ENCODE measurements around the gene PAX4. TPM values are rescaled to one million over a fixed set of nuclear protein-coding genes. Genes with fewer than 3 reads are reported as not detected.

PAX4 gene, protein sequence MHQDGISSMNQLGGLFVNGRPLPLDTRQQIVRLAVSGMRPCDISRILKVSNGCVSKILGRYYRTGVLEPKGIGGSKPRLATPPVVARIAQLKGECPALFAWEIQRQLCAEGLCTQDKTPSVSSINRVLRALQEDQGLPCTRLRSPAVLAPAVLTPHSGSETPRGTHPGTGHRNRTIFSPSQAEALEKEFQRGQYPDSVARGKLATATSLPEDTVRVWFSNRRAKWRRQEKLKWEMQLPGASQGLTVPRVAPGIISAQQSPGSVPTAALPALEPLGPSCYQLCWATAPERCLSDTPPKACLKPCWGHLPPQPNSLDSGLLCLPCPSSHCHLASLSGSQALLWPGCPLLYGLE
- not detected in 2 replicates for total RNA-seq

DNA sequence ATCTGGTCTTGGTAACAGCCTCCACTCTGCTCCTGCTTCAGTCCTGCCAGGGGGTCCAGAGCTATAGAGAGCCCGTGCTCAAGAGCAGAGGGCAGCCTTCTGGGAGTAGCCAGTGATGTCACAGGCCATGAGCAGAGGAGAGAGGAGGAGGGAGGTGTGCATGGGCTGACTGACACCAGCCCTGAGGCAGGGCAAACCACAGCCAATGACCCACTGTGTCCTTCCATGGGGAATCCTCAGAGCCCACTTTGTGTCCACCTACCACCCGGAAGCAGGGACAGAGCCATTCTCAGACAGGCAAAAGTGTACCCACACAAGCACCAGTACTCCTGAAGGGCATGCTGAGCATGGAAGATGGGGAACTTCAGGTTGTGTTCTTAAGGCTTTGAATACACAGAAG, at the start of gene PAX4:
Gene PAX4, minus strand, starts transcription at position 101 of the 400 bp plus-strand sequence. CDS start 2,214 bp downstream, outside the sequence.
- no peak for DNase-seq (ENCODE audit: extremely low read depth, low read depth, low spot score)

DNA sequence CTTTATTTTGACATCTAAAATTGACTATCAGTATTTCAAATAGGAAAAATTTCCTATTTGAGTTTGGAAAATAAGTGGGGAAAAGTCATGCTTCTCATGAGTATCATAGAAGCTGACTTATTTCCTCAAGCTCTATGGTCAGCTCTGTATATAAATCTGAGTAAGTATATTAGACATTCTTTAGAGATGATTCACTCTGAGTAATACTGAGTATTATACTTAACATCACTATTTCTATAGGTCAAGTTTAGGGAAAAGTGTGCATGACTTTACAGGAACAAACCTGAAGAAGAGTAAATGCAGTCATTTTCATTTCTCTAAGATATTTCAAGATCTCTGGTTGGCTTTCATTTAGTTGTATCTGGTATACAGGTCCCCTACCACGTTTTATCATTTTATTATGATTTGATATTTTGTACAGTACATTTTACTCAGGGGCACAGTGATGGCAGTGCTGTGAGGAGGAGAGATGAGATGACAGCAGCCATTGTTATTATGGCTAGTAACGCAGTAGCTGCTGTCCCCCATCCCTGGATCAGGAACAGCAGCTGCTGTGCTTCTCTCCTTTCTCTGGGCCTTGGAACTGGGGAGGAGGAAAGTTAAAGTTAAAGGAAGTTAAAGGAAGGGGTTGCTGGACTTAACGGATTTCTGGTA, 49.2 kb upstream of the PAX4 start:
- DNase-seq (ENCODE audit: extremely low read depth, low read depth, low spot score) = no peak

DNA sequence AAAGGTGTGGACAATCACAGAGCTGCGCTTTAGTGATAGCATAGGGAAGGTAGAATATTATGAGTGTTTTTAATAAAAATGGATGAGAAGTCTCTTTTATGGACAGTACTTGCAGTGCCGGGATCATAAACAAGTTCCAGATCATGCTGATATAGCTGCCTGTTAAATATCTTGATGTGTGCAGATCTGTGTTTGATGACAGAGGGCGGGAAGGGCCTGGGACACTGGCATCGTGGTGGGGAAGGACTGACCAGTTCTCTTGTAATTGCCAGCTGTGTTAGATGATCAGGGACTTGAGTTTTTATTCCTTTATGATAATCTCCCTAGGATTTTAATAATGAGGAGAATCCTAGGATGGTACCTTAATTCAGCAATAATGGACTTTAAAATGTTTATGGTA, 48.7 kb upstream of the PAX4 start:
- no peak for DNase-seq (ENCODE audit: extremely low read depth, low read depth, low spot score)

GRCh38 chr7:127665922-127666321, 48.0 kb upstream of the PAX4 start:
- DNase-seq (ENCODE audit: extremely low read depth, low read depth, low spot score) = no peak

DNA sequence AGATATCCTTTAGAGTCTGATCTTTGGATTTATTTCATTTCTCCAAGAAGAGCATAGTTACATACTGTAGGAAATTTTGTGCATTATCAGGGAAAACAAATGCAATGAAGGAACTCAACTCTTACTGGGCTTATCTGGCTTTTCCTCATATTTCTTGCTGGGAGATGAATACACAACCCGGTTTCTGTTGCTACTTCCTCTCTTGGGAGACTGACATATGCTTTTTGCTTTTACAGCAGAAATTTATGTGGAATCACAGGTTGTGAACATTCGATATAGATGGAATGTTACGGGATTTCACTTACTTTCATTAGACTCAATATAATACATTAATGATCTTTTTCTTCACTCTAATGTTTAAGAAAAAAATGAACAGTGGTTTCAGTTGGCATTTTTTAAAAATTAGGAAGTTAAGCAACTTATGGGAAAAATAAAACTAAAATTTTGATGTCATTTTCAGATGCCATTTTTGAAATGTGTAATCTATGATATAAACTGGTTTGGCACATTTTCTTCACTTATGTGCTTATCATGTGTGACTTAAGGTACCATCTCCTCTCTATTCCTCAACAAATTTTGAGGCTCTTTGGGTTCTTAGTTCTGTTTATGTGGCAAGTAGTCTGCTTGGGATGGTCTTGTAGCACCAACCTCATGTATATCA, 41.2 kb upstream of the PAX4 start:
- DNase-seq (ENCODE audit: extremely low read depth, low read depth, low spot score) = no peak

DNA sequence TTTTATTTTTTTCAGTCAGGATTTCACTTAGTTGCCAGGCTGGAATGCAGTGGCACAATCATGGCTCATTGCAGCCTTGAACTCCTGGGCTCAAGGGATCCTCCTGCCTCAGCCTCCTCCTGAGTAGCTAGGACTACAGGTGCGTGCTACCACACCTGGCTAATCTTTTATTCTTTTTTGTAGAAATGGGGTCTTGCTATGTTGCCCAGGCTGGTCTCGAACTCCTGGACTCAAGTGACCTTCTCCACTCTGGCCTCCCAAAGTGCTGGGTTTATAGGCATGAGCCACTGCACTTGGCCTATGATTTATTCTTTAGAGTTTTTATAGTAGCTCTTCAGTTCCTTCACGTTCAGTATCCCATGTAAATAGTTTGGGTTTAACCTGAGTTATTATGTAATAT, 39.6 kb upstream of the PAX4 start:
- DNase-seq (ENCODE audit: extremely low read depth, low read depth, low spot score) = no peak

DNA sequence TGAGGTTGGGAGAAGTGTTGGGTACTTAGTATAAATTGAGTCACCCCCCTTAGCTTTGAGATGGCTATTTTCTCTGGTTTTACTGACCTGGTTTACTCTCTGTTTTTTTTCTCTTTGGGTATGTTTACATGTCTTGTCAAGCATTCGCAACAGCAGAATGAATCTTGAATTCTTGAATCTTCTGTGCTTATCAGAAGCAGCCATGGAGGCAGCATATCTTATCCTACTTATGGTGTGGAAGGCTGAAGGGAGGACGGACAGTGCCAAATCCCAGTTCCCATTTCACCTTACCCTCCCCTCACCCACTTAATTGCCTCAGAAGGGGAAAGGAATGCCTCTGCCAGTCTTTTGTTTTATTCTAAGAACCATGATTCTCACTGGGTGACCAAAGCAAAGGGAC, 37.8 kb upstream of the PAX4 start:
- DNase-seq (ENCODE audit: extremely low read depth, low read depth, low spot score) = no peak

DNA sequence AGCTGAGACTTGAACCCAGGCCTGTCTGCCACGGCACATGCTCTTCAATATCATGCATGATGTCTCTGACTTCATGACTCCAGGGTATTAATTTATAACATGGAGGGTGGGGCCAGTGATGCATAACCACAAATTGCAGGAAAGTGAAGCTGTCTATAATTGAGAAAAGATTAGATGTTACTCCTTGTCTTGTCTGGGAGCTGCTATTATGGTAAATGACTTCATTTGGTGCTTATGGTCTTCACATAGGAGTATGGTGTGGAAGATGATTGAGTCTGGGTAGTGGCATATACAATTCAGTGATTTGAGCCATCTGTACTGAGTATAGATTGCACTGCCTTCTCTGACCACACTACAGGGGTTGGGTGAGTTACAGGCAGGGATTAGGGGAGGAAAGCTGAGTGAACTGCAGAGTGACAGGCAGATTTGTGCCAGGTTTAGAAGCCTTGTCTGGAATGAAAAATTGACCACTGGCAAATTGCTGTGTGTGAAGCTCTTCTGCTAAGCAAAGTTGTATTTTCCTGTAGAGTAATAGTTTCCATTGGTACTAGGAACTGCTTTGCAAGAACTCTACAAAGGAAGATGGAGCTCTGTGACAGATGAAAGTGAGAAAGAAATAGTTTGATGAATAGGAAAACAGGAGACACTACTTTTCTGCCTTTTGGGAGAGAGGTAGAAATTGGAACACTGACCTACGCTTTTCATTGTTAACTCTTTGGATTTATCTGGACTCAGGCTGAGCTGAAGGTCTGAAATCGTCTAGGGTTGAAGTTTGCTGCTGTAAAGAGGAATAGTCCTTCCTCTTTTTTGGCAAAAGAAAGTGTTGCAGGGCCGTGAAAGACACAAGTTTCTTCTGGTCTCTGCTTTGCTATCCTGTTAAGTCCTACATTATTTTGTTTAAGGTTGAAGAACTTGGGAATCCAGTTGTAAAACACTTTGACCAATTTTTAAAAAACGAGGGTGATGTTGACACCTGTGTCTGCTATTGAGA, 36.8 kb upstream of the PAX4 start:
- no peak for DNase-seq (ENCODE audit: extremely low read depth, low read depth, low spot score)

- DNase-seq (ENCODE audit: extremely low read depth, low read depth, low spot score) = no peak
These were observed 35.5 kb upstream of the PAX4 start for GRCh38 chr7:127653396-127653795.

GRCh38 chr7:127652333-127653248, 34.6 kb upstream of the PAX4 start:
- no peak for DNase-seq (ENCODE audit: extremely low read depth, low read depth, low spot score)

DNA sequence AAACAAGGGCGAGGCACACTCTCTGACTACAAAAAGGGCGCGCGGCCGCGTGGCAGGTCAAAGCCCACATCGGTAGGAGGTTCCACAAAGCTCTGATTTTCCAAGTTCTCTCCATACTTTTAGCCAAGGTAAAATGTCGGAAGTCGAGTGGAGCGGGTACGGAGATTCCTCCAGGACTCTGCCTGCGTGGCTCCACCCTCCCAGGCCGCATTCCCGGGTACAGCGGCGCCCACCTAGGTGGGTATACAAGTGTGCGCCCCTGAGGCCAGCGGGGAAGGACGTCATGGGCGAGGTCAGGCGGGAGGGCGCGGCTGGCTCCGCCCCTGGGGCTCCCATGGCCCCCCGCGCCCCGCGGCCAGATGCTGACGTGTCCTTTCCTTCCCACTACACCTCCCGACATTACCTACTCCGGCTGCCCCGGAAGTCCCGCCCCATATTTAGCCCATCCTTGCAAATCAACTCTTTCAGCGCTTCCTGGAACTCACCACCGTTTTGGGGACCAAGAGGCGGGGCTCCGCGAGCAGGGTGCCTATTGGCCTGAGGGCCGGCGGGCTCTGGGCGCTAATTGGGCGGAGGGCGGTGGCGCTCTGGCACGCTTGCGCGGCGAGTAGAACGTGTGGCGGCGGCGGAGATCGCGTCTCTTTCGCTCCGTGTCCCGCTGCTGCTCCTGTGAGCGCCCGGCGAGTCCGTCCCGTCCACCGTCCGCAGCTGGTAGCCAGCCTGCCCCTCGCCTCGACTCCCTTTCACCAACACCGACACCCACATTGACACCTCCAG, 33.8 kb upstream of the PAX4 start, which contains the start of gene SND1:
Gene SND1, plus strand, starts transcription at position 639 of the 777 bp plus-strand sequence. CDS start 180 bp downstream, outside the sequence.
- peak; percentile 86 for DNase-seq (ENCODE audit: extremely low read depth, low read depth, low spot score)

DNA sequence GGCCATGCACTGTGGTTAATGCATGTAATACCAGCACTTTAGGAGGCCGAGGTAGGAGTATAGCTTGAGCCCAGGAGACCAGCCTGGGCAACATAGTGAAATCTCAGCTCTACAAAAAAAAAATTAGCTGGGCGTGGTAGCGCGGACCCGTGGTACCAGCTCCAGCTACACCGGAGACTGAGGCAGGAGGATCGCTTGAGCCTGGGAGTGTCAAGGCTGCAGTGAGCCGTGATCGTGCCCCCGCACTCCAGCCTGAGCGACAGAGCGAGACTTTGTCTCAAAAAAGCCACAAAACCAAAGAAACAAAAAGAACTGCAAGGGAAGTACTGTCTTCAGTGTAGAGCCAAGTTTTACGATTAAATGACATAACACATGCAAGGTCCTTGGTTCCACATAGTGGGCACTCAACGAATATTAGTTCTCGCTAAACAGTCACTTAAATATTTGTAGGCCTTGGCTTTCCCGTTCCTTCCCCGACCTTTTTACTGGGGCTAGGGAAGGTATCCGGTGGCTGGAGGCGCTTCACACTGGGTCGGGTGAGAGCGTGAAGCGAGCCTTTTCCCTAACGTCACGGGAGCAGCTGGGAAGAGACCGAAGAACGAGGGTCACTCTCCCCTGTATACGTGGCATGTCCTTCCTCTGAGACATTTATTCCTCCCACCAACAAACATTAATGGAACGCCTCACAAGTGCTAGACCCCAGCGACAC, 33.1 kb upstream of the PAX4 start:
- peak; percentile 18 for DNase-seq (ENCODE audit: extremely low read depth, low read depth, low spot score)

DNA sequence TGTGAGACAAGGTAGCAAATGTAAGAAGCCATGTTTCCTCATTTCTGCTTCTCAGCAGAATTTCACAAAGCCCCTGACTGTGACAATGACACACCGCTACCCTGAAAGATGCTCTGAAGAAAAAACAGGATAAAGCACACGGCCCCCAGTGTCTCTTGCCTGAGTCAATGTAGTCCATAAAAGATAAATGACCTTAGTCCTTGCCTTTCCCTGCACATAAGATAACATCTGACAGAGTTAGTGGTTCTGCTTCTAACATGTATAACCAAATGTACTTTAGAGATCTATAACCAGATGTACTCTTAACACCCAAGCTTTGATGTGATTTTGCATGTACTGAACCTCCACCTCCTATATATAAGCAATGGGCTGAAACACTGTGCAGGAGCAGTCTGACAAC, 31.0 kb upstream of the PAX4 start:
- no peak for DNase-seq (ENCODE audit: extremely low read depth, low read depth, low spot score)

DNA sequence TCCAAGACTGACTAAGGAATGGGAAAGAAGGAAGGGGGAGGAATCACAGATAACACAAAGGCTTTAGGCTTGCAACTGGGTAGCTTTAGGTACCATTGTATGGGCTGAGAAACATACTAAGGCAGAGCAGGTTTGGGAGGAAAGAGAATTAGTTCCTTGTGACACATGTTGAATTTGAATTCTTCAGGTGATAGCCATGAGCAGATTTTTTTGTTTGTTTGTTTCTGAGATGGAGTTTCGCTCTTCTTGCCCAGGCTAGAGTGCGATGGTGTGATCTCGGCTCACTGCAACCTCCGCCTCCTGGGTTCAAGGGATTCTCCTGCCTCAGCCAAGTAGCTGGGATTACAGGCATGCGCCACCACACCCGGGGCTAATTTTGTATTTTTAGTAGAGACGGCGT, 29.7 kb upstream of the PAX4 start:
- DNase-seq (ENCODE audit: extremely low read depth, low read depth, low spot score) = no peak

DNA sequence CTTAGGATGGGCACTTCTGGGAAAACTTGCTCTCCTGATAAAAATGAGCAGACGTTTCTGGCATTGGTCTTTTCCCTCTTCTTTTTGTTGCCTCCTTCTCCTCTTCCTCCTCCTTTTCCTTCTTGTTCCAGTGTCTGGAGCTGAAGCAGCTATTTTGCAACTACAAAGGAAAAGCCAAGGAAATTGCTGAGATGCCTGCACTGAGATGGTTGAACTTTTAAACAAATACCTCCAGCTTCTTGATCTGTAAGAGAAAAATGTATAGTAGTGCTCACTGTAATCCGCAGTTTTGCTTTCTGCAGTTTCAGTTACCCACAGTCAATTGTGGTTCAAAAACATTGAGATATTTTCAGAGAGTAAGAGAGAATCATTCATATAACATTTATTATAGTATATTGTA, 26.5 kb upstream of the PAX4 start:
- no peak for DNase-seq (ENCODE audit: extremely low read depth, low read depth, low spot score)

DNA sequence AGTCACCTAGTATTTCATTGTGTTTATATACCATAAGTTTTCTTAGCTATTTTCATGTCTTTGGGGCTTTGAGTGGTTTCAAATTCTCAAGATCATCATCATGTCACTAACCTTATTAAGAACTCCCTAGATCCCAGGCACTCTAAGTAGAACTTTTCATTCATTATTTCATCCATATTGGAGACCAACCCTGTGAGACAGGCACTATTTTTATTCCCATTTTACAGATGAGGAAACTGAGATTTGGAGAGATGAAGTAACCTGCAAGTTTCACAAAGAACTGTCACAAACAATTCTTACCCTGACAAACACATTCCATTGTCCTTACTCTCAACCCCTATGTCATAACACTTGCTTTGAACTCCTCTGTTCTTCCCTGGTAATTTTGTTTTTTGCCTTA, 20.3 kb upstream of the PAX4 start:
- no peak for DNase-seq (ENCODE audit: extremely low read depth, low read depth, low spot score)

DNA sequence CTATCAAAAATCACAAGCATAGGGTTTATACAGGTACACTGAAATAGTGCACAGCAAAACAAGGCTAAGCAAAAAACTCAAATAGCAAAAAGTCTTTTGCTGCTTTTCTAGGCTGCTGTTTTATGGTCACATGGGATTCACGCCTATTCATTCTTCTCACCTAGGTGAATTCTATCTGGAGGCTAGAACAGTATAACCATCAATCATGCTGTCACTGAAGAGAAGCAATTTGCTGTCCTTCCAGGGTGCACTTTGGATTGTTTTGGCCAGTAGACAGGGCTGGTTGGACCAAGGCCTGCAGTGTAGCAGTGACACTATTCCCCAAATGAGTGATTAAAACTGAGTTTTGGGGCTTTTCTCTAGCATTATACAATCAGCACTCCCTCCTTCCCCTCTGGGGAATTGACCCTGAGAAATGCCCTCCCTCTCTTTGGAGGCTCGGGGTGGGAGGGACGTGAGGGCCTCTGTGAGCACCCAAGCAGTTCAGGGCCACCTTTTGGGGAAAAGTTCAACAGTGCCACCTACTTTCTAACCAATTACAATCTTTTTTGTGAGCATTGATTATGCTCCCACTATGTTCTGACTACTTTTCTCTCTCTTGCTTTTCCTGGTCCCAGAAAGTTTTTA, 17.8 kb upstream of the PAX4 start:
- no peak for DNase-seq (ENCODE audit: extremely low read depth, low read depth, low spot score)

Measured in glomerular endothelial cell (primary cell).